Measurements from ENCODE around the gene COL8A1.

GRCh38 chr3:99712291-99712954 lies 74.0 kb downstream of the COL8A1 start:
- TF ChIP-seq POLR2AphosphoS5 (IDR thresholded peaks at IDR 0.05) (no peak), CTCF (IDR thresholded peaks at IDR 0.05) (no peak), EP300 (IDR thresholded peaks at IDR 0.05) (no peak), POLR2A (IDR thresholded peaks at IDR 0.05) (no peak)

Data from stomach (tissue), 4 donors.